HEK293 (cell line): ENCODE data around the gene KLF7.
"Not testable (repeated sequence)": the region's sequence is repeated elsewhere in the genome, so short reads cannot be mapped to it uniquely, and the experiment has no call there.

Experiments
- CTCF ChIA-PET: fragments of 350-600 bp; formaldehyde crosslinking; extraction: SDS; loops from one replicate; lab custom pipeline; 2021; ENCODE audit warnings: antibody characterized with exemption; lab: Yijun Ruan, JAX
- POLR2A ChIA-PET: fragments of 300-600 bp; formaldehyde crosslinking; extraction: SDS; loops from one replicate; lab custom pipeline; 2020; ENCODE audit warnings: antibody characterized with exemption, inconsistent platforms; lab: Yijun Ruan, JAX
- H3K27ac ChIP-seq: fragments of 200-500 bp; sonication (Bioruptor generic); 2 replicates; pipeline ENCODE4 v1.5.1; 2014; ENCODE audit warnings: low read depth, low read length, control low read depth, inconsistent platforms; ENCODE audit errors: extremely low read depth
- H3K36me3 ChIP-seq, 2 experiments: fragments of 200-500 bp in 1 of 2; sonication (Bioruptor generic) in 1 of 2; 1 replicate in 1 of 2; 2 replicates in 1 of 2; pipeline ENCODE4 v1.5.1; 2014 to 2017; ENCODE audit warnings: inconsistent platforms in 2 of 2, low read length in 2 of 2; ENCODE audit not compliant: control insufficient read depth in 2 of 2, insufficient read depth in 1 of 2
- H3K4me1 ChIP-seq: fragments of 200-500 bp; sonication (Bioruptor generic); 2 replicates; pipeline ENCODE4 v1.5.1; 2014; ENCODE audit warnings: mild to moderate bottlenecking, low read length, inconsistent platforms; ENCODE audit not compliant: control insufficient read depth, insufficient read depth
- H3K4me3 ChIP-seq: 2 replicates; pipeline ENCODE4 v1.5.1; 2011; ENCODE audit warnings: low read depth, mild to moderate bottlenecking, control low read depth, low read length, moderate library complexity
- H3K9me3 ChIP-seq: fragments of 200-500 bp; sonication (Bioruptor generic); 2 replicates; pipeline ENCODE4 v1.5.1; 2014; ENCODE audit warnings: low read depth, low read length, inconsistent platforms; ENCODE audit not compliant: control insufficient read depth, insufficient read depth
- FEZF1 ChIP-seq: fragments of 450-650 bp; formaldehyde crosslinking; IDR thresholded peaks from 2 replicates; pipeline ENCODE4 v1.5.1; 2016; ENCODE audit warnings: missing biosample characterization, missing genetic modification characterization
- GFI1B ChIP-seq: fragments of 450-650 bp; formaldehyde crosslinking; IDR thresholded peaks from 2 replicates; pipeline ENCODE4 v1.5.1; 2016; ENCODE audit warnings: missing biosample characterization, missing genetic modification characterization
- GLI2 ChIP-seq: fragments of 450-650 bp; formaldehyde crosslinking; IDR thresholded peaks from 2 replicates; pipeline ENCODE4; 2017; ENCODE audit warnings: missing biosample characterization, missing genetic modification characterization, low read depth, borderline replicate concordance
- GLIS1 ChIP-seq: fragments of 450-650 bp; formaldehyde crosslinking; IDR thresholded peaks from 2 replicates; pipeline ENCODE4 v1.5.1; 2016; ENCODE audit warnings: missing biosample characterization, missing genetic modification characterization
- GLIS2 ChIP-seq: fragments of 450-650 bp; formaldehyde crosslinking; IDR thresholded peaks from 2 replicates; pipeline ENCODE4 v1.5.1; 2016; ENCODE audit warnings: missing biosample characterization, missing genetic modification characterization
- HOXD13 ChIP-seq: sonication (generic); formaldehyde crosslinking; IDR thresholded peaks from 2 replicates; pipeline ENCODE4 v1.8.0; 2022; ENCODE audit warnings: missing genetic modification reagents, borderline replicate concordance
- KLF10 ChIP-seq: fragments of 450-650 bp; IDR thresholded peaks from 2 replicates; pipeline ENCODE4 v1.5.1; 2018; ENCODE audit warnings: missing biosample characterization, mild to moderate bottlenecking, missing genetic modification characterization
- OSR2 ChIP-seq: fragments of 450-650 bp; formaldehyde crosslinking; IDR thresholded peaks from 2 replicates; pipeline ENCODE4 v1.5.1; 2016; ENCODE audit warnings: missing biosample characterization, missing genetic modification characterization
- SALL2 ChIP-seq: fragments of 450-650 bp; formaldehyde crosslinking; IDR thresholded peaks from 2 replicates; pipeline ENCODE4 v1.5.0; 2017; ENCODE audit warnings: missing biosample characterization, mild to moderate bottlenecking, missing genetic modification characterization, borderline replicate concordance
- SCRT1 ChIP-seq: fragments of 450-650 bp; formaldehyde crosslinking; IDR thresholded peaks from 2 replicates; pipeline ENCODE4 v1.5.1; 2016; ENCODE audit warnings: missing biosample characterization, missing genetic modification characterization, borderline replicate concordance
- SP3 ChIP-seq: fragments of 450-650 bp; formaldehyde crosslinking; IDR thresholded peaks from 2 replicates; pipeline ENCODE4 v1.5.1; 2016; ENCODE audit warnings: missing biosample characterization, missing genetic modification characterization
- YY1 ChIP-seq: fragments of 450-650 bp; formaldehyde crosslinking; IDR thresholded peaks from 2 replicates; pipeline ENCODE4 v1.5.1; 2018; ENCODE audit warnings: missing biosample characterization, missing genetic modification characterization
- ZFP3 ChIP-seq: fragments of 450-650 bp; formaldehyde crosslinking; IDR thresholded peaks from 2 replicates; pipeline ENCODE4 v1.5.1; 2016; ENCODE audit warnings: low read depth, missing biosample characterization, missing genetic modification characterization
- ZFP41 ChIP-seq: fragments of 450-650 bp; formaldehyde crosslinking; IDR thresholded peaks from 2 replicates; pipeline ENCODE4 v1.5.1; 2016; ENCODE audit warnings: missing biosample characterization, missing genetic modification characterization, borderline replicate concordance
- ZNF416 ChIP-seq: fragments of 450-650 bp; formaldehyde crosslinking; IDR thresholded peaks from 2 replicates; pipeline ENCODE4 v1.5.1; 2016; ENCODE audit warnings: missing biosample characterization, missing genetic modification characterization
- ZNF530 ChIP-seq: fragments of 450-650 bp; formaldehyde crosslinking; IDR thresholded peaks from 2 replicates; pipeline ENCODE4 v1.5.1; 2016; ENCODE audit warnings: low read depth, missing biosample characterization, missing genetic modification characterization
- ZNF544 ChIP-seq: fragments of 450-650 bp; formaldehyde crosslinking; IDR thresholded peaks from 2 replicates; pipeline ENCODE4 v1.5.0; 2017; ENCODE audit warnings: missing biosample characterization, missing genetic modification characterization
- ZNF548 ChIP-seq: fragments of 450-650 bp; formaldehyde crosslinking; IDR thresholded peaks from 2 replicates; pipeline ENCODE4 v1.5.1; 2016; ENCODE audit warnings: missing biosample characterization, missing genetic modification characterization
- ZNF558 ChIP-seq: fragments of 450-650 bp; formaldehyde crosslinking; IDR thresholded peaks from 2 replicates; pipeline ENCODE4 v1.5.1; 2016; ENCODE audit warnings: missing biosample characterization, missing genetic modification characterization
- ZNF629 ChIP-seq: fragments of 450-650 bp; formaldehyde crosslinking; IDR thresholded peaks from 2 replicates; pipeline ENCODE4 v1.5.1; 2017; ENCODE audit warnings: missing biosample characterization, missing genetic modification characterization
- ZNF660 ChIP-seq: fragments of 450-650 bp; IDR thresholded peaks from 2 replicates; pipeline ENCODE4 v1.5.1; 2018; ENCODE audit warnings: missing biosample characterization, mild to moderate bottlenecking, missing genetic modification characterization
- ZNF677 ChIP-seq: fragments of 450-650 bp; IDR thresholded peaks from 2 replicates; pipeline ENCODE4 v1.5.0; 2018; ENCODE audit warnings: missing biosample characterization, mild to moderate bottlenecking, missing genetic modification characterization, moderate library complexity
- ZNF768 ChIP-seq: fragments of 450-650 bp; formaldehyde crosslinking; IDR thresholded peaks from 2 replicates; pipeline ENCODE4 v1.5.1; 2018; ENCODE audit warnings: missing biosample characterization, mild to moderate bottlenecking, missing genetic modification characterization
- ZNF830 ChIP-seq: fragments of 450-650 bp; IDR thresholded peaks from 2 replicates; pipeline ENCODE4 v1.5.0; 2018; ENCODE audit warnings: missing biosample characterization, missing genetic modification characterization, low read depth, mild to moderate bottlenecking, moderate library complexity
- TF ChIP-seq, protein P1 (sequence below): fragments of 450-650 bp; formaldehyde crosslinking; optimal IDR thresholded peaks from 2 replicates; pipeline ENCODE3; 2016; ENCODE audit warnings: missing biosample characterization, mild to moderate bottlenecking, missing genetic modification characterization
- TF ChIP-seq, protein P2 (sequence below): fragments of 450-650 bp; formaldehyde crosslinking; IDR thresholded peaks from 2 replicates; pipeline ENCODE4 v1.5.1; 2016; ENCODE audit warnings: missing biosample characterization, missing genetic modification characterization
- TF ChIP-seq, protein P3 (sequence below): fragments of 450-650 bp; formaldehyde crosslinking; IDR thresholded peaks from 2 replicates; pipeline ENCODE4 v1.5.1; 2016; ENCODE audit warnings: missing biosample characterization, missing genetic modification characterization, low read depth
- TF ChIP-seq, protein P4 (sequence below): fragments of 450-650 bp; formaldehyde crosslinking; IDR thresholded peaks from 2 replicates; pipeline ENCODE4 v1.5.1; 2016; ENCODE audit warnings: missing biosample characterization, missing genetic modification characterization

KLF7 gene

DNA sequence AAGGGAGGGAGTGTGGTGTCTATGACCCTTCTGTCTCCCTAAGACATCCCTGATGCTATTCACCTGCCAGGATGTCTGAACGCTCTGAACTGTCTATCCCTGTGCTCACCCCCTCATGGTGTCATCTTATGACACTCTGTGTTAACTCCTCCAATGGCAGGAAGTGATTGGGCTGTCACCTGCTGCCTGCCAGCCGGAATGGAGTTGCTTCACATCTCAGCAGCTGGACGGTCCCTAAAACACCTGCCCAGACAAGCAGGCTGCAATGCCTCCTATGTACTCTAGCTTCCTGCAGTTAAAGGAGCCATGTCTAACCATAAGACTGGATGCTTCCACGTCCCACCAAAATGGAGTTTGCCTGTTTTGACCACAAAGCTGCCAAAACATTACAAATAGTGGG, 126.5 kb downstream of the KLF7 start (continued):
- TF ChIP-seq ZNF660 (tag by site-specific recombination) = no peak
- TF ChIP-seq GLIS2 = no peak
- TF ChIP-seq ZNF530 = no peak

DNA sequence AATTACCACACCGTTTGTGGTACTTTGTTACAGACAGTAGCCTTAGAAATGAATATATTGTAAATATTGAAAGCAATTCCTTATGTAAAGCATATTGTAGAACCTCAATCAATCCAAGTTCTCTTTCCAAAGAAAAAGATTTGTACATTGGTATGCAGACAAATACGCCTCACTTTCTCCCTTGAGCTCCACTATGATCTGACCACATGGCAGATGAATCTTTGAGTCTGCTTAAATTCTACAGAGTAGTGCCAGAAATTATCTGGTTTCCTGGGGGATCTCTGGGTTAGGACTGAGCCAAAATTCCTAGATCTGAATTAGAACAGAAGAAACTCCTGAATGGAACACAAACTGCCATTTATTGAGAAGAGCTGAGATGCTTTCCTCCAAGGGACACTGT, 127.4 kb downstream of the KLF7 start:
- TF ChIP-seq, protein P1, sequence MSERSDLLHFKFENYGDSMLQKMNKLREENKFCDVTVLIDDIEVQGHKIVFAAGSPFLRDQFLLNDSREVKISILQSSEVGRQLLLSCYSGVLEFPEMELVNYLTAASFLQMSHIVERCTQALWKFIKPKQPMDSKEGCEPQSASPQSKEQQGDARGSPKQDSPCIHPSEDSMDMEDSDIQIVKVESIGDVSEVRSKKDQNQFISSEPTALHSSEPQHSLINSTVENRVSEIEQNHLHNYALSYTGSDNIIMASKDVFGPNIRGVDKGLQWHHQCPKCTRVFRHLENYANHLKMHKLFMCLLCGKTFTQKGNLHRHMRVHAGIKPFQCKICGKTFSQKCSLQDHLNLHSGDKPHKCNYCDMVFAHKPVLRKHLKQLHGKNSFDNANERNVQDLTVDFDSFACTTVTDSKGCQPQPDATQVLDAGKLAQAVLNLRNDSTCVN (tag by site-specific recombination) = no peak
- TF ChIP-seq SP3 (tag by site-specific recombination) (no peak), ZNF629 (tag by site-specific recombination) (no peak), ZNF677 (tag by site-specific recombination) (no peak), HOXD13 (CRISPR knock-in tag) (no peak), ZNF830 (tag by site-specific recombination) (no peak), KLF10 (tag by site-specific recombination) (no peak), OSR2 (tag by site-specific recombination) (no peak), ZNF544 (tag by site-specific recombination) (no peak), GLIS1 (tag by site-specific recombination) (no peak), GLIS2 (no peak), YY1 (tag by site-specific recombination) (no peak)
- Histone ChIP-seq H3K9me3 (no peaks in the 10 kb centered on the region), H3K4me3 (no peak overlapping the region), H3K36me3 (no peaks in the 10 kb centered on the region), H3K4me1 (no peaks in the 10 kb centered on the region; the same call in 1 of the 2 replicates), H3K27ac (no peak overlapping the region)
- ChIA-PET CTCF (no interaction called here), POLR2A (no interaction called here)

DNA sequence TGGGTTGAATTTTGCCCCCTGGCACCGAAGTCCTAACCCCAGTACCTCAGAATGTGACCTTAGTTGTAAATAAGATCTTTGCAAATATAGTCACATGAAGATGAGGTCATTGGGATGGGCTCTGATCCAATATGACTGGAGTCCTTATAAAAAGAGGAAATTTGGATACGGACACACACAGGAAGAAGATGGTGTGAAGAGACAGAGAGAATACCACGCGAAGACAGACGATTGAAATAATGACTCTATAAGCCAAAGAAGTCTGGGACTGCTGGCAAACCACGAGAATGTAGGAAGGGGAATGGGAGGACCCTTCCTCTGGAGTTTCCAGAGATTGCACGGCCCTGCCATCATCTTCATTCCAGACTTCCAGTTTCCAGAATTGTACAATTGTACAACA, 127.9 kb downstream of the KLF7 start:
- H3K4me1 ChIP-seq = no peaks in the 10 kb centered on the region; the same call in 1 of the 2 replicates
- H3K9me3 ChIP-seq = no peaks in the 10 kb centered on the region
- ChIA-PET POLR2A (no interaction called here), CTCF (no interaction called here)
- H3K27ac ChIP-seq = no peak overlapping the region
- no peak overlapping the region for H3K4me3 ChIP-seq
- H3K36me3 ChIP-seq = no peaks in the 10 kb centered on the region
- TF ChIP-seq ZNF548 = no peak
- TF ChIP-seq ZNF416 (tag by site-specific recombination) = no peak
- no peak for TF ChIP-seq OSR2 (tag by site-specific recombination)
- no peak for TF ChIP-seq GLI2 (tag by site-specific recombination)
- TF ChIP-seq, protein P2, sequence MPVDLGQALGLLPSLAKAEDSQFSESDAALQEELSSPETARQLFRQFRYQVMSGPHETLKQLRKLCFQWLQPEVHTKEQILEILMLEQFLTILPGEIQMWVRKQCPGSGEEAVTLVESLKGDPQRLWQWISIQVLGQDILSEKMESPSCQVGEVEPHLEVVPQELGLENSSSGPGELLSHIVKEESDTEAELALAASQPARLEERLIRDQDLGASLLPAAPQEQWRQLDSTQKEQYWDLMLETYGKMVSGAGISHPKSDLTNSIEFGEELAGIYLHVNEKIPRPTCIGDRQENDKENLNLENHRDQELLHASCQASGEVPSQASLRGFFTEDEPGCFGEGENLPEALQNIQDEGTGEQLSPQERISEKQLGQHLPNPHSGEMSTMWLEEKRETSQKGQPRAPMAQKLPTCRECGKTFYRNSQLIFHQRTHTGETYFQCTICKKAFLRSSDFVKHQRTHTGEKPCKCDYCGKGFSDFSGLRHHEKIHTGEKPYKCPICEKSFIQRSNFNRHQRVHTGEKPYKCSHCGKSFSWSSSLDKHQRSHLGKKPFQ = no peak
- TF ChIP-seq KLF10 (tag by site-specific recombination) = no peak
- TF ChIP-seq SCRT1 (tag by site-specific recombination) = no peak
- TF ChIP-seq ZFP41 (tag by site-specific recombination) = no peak
- TF ChIP-seq SALL2 (tag by site-specific recombination) = no peak
- TF ChIP-seq FEZF1 = no peak
- no peak for TF ChIP-seq ZNF768 (tag by site-specific recombination)
- TF ChIP-seq, protein P3, sequence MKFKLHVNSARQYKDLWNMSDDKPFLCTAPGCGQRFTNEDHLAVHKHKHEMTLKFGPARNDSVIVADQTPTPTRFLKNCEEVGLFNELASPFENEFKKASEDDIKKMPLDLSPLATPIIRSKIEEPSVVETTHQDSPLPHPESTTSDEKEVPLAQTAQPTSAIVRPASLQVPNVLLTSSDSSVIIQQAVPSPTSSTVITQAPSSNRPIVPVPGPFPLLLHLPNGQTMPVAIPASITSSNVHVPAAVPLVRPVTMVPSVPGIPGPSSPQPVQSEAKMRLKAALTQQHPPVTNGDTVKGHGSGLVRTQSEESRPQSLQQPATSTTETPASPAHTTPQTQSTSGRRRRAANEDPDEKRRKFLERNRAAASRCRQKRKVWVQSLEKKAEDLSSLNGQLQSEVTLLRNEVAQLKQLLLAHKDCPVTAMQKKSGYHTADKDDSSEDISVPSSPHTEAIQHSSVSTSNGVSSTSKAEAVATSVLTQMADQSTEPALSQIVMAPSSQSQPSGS = no peak
- TF ChIP-seq ZFP3 (tag by site-specific recombination) = no peak
- TF ChIP-seq, protein P4, sequence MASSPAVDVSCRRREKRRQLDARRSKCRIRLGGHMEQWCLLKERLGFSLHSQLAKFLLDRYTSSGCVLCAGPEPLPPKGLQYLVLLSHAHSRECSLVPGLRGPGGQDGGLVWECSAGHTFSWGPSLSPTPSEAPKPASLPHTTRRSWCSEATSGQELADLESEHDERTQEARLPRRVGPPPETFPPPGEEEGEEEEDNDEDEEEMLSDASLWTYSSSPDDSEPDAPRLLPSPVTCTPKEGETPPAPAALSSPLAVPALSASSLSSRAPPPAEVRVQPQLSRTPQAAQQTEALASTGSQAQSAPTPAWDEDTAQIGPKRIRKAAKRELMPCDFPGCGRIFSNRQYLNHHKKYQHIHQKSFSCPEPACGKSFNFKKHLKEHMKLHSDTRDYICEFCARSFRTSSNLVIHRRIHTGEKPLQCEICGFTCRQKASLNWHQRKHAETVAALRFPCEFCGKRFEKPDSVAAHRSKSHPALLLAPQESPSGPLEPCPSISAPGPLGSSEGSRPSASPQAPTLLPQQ (tag by site-specific recombination) = no peak
- no peak for TF ChIP-seq GFI1B
- no peak for TF ChIP-seq ZNF558 (tag by site-specific recombination)

DNA sequence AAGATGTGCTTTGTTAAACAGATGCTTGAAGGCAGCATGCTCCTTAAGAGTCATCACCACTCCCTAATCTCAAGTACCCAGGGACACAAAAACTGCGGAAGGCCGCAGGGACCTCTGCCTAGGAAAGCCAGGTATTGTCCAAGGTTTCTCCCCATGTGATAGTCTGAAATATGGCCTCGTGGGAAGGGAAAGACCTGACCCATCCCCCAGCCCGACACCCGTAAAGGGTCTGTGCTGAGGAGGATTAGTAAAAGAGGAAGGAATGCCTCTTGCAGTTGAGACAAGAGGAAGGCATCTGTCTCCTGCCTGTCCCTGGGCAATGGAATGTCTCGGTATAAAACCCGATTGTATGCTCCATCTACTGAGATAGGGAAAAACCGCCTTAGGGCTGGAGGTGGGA, 128.7 kb downstream of the KLF7 start:
- POLR2A ChIA-PET, H3K4me1 ChIP-seq, CTCF ChIA-PET: not testable (repeated sequence)

More for the DNA sequence above, 128.7 kb downstream of the KLF7 start:
- not testable (repeated sequence) for H3K9me3 ChIP-seq, H3K27ac ChIP-seq, H3K36me3 ChIP-seq, H3K4me3 ChIP-seq
